GM18858 (cell line): ENCODE results near the gene SKOR2.
"Not testable (repeated sequence)": the region's sequence is repeated elsewhere in the genome, so short reads cannot be mapped to it uniquely, and the experiment has no call there.

Source experiments
- ATAC-seq: cut with Tn5 transposase; IDR thresholded peaks from one replicate; pipeline ENCODE4 v1.9.1; 2021; ENCODE audit not compliant: unreplicated experiment

Gene SKOR2

DNA sequence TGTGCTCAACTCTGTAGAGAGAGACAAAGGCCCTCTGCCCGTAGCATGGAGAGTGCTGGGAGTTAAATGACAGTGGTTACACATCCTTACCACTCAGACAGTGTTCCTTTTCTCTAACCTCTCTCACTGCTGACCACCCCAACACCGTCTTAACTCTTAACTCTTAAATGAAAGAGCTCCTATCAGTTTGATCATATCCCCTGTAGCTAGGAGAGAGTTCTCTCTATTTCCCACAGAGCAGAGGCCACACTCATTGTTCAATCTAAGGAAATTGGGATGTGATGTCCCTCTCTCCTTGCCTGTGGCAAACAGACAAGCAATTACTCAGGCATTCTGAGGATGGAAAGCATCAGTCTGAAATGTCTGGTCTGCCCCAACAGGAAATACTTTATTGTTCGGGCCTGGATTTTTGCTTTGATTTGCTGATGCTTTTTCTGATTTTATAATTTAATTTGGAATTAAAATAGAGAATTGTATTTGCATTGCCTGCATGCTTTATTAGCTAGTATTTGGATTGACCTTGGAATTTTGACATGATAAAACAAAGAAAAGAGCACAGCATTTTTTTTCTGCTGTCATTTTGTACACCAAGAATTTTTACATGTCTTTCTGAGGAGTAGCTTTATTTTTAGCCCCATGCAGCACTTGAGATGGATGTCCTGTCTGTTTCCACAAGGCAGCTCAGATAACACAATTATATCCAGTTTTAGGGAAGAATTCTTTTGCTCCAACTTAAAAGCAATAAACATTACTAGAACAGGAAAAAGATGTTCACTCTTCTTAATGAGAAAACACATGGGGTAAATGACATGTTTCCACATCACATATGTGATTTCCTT is 47.6 kb downstream of the SKOR2 start:
- ATAC-seq: no peak

DNA sequence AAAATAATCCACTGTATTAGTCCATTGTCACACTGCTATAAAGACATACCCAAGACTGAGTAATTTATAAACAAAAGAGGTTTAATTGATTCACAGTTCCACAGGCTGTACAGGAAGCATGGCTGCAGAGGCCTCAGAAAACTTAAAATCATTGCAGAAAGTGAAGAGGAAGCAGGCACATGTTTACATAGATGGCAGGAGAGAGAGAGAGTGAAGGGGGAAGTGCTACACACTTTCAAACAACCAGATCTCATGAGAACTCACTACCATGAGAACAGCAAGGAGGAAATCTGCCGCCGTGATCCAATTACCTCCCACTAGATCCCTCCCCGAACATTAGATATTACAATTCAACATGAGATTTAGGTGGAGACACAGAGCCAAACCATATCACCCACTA is 55.5 kb downstream of the SKOR2 start:
- not testable (repeated sequence) for ATAC-seq

DNA sequence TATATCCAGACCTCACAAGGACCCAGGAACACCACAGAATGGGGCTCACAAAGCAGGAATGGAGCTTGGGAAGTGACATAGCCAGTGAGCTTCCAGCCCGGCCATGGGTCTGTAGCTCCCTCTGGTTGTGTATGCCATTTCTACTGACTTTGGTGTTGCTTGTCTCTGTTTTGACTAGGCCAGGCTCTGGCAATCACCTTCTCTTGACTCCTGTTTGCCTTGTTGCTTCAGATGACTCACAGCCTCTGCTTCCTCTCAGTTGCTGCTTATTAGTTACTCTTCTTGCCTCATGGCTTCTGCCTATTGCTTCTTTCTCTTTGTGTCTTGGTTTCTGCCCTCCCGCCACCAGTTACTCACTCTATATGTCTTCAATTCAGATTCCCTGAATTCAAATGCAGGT is 59.5 kb downstream of the SKOR2 start:
- no peak for ATAC-seq

DNA sequence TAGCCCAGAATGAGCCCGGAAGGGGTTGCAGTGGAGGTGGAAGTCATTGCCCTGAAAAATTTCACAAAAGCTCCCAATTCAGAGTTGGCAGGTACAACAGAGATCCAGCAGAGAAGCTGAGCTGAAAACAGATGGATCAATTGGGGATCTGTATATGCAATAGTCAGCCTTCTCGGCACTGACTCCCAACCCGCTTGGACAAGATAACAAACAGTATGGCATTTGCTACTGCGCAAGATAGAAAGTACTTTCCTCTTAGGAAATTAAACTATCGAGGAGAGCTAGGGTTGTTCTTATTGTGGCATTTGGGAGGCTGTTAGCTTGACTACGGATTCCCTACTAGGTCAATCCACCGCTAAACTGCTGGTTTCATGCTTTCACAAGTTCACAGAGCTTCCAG is 63.7 kb downstream of the SKOR2 start:
- no peak for ATAC-seq

DNA sequence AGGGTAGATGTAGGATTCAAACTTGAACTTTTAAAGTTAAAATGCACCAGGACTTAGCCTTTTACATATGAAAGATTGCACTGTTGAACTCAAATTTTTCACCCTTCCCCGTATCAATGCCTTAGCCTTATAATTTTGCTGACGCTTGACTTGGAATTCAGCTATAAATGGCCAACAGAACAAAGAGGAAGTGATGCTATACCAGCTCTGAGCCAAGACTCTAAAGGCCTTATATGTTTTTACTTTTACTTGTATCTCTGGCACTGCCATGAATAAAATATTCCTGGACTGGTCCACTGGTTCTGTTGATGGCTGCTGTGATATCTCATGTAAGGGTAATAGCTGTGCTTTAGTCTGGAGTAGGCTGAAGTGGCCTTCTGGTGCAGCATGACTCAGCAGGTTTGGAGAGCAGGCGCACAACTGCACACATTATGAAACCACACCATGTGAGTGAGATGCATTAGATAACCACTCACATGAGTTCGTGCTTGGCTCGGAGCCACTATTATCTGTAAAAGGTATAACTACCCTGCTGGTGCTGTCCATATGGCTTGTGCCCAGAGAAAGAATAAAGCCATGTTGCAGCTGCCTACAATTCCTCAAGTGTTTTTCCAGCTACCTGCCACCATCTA is 66.9 kb downstream of the SKOR2 start:
- ATAC-seq: no peak

DNA sequence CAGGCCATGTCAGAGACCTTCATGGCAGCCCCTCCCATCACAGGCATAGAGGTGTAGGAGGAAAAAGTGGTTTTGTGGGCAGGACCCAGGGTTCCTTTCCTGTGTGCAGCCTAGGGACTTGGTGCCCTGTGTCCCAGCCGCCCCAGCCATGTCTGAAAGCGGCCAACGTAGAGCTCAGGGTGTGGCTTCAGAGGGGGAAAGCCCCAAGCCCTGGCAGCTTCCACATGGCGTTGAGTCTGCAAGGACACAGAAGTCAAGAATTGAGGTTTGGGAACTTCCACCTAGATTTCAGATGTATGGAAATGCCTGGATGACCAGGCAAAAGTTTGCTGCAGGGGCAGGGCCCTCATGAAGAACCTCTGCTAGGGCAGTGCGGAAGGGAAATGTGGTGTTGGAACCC is 69.3 kb downstream of the SKOR2 start:
- ATAC-seq: not testable (repeated sequence)

DNA sequence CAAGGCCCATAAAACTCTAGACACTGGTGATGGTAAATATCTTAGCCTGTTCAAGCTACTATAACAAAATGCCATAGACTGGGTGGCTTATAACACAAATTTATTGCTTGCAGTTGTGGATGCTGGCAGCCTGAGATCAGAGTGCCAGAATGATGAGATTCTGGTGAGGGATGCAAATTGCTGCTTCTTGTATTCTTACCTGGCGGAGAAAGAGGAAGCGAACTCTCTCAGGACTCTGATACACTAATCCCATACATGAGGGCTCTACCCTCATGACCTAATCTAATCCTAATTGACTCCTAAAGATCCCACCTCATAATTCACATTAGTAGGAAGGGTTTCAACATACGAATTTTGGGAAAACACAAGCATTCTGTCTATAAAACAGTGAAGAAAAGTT is 70.7 kb downstream of the SKOR2 start:
- ATAC-seq: no peak

DNA sequence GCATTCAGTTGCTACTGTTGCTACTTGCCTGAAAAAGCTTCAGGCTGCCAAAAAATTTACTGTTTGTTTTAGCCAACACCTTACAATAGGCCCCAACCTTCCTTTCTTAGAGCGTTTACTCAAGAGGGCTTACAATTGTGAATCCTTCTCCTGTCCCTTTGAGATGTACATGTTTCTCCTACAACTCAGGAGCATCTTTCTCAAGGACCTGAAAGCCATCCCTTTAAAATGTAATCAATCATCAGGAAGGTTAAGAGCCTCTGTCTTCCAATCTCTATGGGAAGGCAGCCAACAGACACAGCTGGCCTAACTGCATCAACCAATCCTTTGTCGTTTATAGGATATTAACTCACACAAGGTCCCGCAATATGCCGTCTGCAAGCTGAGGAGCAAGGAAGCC is 71.9 kb downstream of the SKOR2 start:
- ATAC-seq: no peak

DNA sequence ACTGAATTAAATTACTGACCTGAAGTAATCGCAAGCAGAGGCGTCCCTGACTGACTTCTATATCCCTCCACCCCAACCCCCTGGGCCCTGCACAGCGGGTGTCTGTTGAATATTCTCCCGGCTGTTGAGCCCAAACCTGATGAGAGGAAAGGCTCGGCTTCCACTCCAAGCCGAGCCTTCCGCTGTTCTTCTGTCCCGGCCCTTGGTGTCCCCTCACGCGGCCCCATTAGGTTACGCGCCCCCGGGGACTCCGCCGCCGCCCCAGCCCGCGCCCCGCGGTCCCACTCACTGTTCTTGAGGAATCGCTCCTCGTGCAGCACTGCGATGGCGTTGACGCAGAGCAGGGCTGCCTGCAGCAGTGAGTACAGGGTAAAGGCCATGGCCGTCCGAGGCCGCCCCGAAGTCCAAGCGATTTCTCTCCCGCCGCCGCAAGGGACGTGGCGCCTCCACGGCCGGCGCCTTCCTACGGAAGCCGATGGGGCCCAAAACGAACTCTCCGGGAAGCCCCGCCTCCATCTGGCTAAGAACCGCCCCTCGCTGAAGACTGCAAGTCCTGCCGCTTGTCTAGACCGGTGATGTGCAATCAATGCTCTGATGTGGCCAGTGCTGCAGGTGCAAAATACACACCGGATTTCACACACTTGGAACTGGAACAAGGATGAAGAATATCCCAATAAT is 75.4 kb downstream of the SKOR2 start, which contains the start of gene IER3IP1:
IER3IP1 (minus strand) TSS at position 467 of the 678 bp plus-strand sequence; CDS start at position 380, 87 bp downstream.
- peak; percentile 64 for ATAC-seq

DNA sequence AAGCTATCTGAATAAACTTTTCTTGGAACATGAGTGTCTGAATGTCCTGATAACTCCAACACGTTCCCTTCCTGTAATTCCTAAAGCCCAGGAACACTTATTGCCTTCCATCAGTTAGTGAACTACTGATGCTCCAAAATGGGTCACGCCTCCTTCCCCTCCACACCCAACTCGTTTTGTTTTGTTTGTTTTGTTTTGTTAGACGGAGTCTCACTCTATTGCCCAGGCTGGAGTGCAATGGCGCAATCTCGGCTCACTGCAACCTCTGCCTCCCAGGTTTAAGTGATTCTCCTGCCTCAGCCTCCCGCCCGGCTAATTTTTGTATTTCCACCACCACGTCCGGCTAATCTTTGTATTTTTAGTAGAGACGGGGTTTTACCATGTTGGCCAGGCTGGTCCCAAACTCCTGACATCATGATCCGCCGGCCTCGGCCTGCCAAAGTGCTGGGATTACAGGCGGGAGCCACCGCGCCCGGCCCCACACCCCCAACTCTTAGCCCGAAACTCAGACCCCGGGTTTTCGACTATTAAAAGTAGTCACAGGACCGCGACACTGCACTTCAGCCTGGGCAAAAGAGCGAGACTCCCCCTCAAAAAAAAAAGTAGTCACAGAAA is 76.1 kb downstream of the SKOR2 start:
- ATAC-seq: no peak

DNA sequence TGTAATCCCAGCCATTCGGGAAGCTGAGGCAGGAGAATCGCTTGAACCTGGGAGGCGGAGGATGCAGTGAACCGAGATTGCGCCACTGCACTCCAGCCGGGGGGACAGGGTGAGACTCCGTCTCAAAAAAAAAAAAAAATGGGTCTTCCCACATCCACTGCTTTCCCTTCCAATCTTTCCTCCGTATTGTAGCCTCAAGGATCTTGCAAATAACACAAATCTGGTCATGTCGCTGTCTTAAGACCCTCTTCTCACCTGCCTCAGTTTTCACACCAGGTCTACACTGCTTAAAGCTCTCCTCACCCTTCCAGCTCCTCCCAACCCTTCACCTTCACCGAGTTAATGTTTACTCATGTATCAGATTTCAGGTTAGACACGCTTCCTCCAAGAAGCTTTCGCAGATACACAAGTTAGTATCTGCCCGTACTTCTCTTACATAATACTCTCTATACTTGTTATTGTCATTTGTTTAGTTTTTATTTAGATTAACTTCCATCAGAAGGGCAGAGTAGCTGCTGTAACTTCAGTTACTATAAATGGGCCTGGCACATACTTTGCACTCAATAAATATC is 76.8 kb downstream of the SKOR2 start:
- ATAC-seq: no peak

DNA sequence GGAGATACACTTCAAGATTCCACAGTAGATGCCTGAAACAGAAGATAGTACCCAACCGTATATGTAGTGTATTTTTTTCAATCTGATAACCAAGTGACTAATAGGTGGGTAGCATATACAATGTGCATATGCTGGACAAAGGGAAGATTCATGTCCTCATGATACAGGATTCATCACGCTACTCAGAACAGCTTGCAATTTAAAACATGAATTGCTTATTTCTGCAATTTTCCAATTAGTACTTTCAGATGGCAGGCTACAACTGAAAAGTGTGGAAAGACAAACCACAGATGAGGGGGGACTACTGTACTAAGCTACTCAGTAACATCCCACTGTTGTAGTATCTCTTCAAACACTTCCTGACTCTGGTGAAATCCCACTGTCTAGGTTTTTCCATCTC is 79.0 kb downstream of the SKOR2 start:
- no peak for ATAC-seq

DNA sequence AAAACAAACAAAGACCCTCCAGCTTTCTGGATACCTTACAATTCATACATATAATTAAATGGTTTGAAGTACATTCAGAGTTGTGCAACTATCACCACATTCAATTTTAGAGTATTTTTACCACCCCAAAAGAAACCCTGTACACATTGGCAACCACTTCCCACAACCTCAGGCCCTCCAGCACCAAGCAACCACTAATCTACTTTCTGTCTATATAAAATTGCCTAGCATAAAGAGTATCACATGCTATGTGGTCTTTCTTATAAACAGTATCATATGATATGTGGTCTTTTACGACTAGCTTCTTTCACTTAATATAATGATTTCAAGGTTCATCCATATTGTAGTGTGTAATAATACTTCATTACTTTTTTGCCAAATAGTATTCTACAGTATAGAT is 82.5 kb downstream of the SKOR2 start:
- ATAC-seq: no peak

DNA sequence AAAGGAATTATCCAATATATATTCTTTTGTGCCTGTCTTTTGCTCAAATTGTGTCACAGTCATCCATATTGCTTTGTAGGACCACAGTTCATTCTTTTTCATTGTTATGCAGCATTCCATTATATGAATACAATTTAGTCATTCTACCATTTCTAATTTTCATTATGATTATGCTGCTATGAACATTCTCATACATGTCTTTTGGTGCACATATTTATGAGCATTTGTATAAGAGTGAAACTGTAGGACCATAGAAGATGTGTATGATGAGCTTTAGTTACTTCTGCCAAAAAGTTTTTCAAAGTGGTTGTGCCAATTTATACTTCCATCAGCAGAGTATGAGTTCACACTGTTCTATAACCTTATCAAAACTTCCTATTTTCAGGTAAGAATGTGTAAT is 83.0 kb downstream of the SKOR2 start:
- no peak for ATAC-seq

DNA sequence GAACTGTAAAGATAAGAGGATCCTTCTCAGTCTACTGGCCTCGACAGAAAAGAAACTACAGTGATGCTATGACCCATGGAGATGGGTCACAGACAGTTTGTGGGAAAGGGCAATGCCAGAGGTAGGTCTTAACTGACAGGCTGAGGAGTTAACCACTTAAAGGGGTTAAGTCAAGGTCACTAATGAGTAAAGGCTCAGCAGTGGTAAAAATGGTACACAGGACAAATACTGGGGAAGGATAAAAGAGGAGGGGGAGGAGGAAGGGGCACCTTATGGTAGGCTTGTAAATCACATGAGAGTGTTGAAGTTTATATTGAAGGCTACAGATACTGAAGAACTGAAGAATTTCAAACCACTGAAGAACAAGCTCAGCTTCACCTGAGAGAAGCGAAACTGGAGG is 85.2 kb downstream of the SKOR2 start:
- ATAC-seq: no peak

DNA sequence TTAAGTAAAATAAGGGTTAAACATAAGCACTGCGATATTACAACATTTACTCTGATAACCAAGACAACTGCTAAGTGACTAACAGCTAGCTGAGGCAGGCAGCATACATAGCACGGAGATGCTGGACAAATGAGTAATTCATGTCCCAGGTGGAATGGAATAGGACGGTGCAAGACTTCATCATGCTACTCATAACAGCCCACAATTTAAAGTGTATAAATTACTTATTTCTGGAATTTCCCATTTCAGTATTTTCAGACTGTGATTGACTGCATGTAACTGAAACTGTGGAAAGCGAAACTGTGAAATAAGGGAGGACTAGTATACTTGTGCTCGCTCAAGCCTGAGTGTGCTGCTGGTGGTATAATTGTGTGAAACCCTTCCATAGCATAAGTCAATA is 88.2 kb downstream of the SKOR2 start:
- ATAC-seq: peak; percentile 78

DNA sequence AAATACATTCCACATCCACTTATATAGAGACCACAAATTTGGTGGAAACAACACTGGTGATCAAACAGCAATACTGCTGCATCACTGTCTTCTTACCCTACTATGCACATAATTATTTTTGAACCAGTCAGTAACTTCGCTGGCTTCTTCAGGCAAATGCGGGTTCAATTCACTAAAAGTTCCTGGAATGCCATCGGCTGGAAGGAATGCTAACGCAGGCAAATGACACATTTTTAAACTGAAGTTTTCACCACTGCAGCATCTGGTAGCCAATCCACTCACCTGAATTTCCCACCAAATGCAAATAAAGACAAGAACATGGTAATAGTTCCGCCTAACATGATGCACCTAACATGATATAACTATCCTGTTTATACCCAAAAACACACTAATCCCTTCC is 91.2 kb downstream of the SKOR2 start:
- no peak for ATAC-seq

DNA sequence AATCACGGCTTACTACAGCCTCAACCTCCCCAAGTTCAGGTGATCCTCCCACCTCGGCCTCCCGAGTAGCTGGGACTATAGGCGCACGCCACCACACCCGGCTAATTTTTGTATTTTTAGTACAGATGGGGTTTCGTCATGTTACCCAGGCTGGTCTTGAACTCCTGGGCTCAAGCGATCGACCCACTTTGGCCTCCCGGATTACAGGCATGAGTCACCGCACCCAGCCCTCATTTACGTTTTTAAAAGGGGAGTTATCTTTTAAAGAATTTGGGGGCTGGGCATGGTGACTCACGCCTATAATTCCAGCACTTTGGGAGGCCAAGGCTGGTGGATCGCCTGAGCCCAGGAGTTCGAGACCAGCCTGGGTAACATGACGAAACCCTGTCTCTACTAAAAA is 93.1 kb downstream of the SKOR2 start:
- ATAC-seq: not testable (repeated sequence)
